Left ventricle myocardium superior (tissue), 1 donor: ENCODE results near the gene FLVCR2. TPM values are rescaled to one million over a fixed set of nuclear protein-coding genes. Genes with fewer than 3 reads are reported as not detected.
A peak's percentile ranks its signal among the peaks of the same experiment; 100 is the strongest.

ENCODE experiments used
- ATAC-seq: fragments of 200-7000 bp; cut with Tn5 transposase; one replicate; pipeline ENCODE4 v1.9.1; 2020; ENCODE audit warnings: mild to moderate bottlenecking, moderate library complexity
- DNase-seq: peaks from one replicate; pipeline ENCODE4 v3.0.0-alpha.2; 2020
- intact Hi-C: fragments of 100-400 bp; cut with micrococcal nuclease; formaldehyde crosslinking; loops from one replicate; pipeline ENCODE4 v1.11.0; 2022
- total RNA-seq: library from RNA; stranded (reverse); fragmentation: NEBNext Ultra II Directional; extraction: Animal tissue kit (Norgen Biotek cat#: 25700); gene quantifications from one replicate; pipeline ENCODE4 v1.2.1, GENCODE V29; 2021
- donor health status: DM: no; HTN: yes; CAD: no; lungs with severe emphysema.

The FLVCR2 gene
- total RNA-seq, 1 donor from 2014 or later, result 5.6 TPM

DNA sequence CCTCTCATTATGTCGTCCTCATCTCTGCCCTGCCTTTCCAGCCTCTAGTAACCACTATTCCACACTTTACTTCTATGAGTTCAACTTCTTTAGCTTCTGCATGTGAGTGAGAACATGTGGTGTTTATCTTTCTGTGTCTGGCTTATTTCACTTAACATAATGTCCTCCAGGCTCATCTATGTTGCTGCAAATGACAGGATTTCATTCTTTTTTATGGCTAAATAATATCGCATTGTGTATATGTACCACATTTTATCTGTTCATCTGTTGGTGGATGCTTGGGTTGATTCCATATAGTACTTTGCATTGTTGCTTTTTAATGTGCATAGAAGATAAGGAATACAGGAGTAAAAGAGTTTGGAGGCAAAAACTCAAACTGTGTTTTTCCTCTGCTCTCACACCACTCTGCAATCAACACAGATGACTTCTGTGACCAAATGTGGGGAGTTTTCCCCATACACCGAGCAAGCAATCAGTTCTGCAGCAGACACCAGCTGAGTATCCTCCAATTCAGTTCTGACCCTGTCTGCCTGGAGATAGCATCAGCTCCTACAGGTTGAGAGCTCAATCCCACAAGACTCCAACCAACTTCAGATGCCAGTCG is 24.6 kb upstream of the FLVCR2 start:
- DNase-seq (no peak), ATAC-seq (no peak)
- intact Hi-C loops, result no loop called here

DNA sequence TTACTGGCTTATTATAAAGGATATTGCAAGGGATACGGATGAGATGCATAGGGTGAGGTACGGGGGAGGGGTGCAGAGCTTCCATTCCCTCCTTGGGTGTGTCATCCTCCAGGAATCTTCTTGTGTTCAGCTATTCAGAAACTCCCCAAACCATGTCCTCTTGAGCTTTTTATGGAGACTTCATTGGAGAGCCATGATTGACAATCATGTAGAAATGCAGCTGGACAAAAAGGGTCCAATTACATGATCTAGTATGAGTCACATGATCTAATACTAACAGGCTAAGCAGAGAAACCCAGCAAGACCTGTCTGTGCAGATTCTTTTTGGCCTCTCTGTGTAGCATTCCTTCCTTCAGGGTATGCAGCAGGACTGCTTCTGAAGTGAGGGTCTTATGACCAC is 23.9 kb upstream of the FLVCR2 start:
- DNase-seq, result no peak
- ATAC-seq, result no peak

DNA sequence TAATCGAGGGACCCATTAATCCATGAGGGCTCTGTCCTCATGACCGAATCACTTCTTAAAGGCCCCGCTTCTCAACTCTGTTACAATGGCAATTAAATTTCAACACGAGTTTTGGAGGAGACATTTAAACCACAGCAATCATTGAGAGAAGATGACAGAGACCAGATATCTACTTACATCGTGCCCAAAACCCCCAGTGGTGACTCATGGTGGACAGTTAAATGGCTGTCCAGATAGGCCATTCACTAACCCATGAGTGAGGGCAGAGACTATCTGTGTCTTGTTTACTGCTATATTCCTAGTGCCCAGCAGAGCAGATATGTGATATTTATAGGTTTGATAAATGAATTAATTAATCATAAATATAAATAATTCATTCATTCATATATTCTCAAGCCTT is 20.0 kb upstream of the FLVCR2 start:
- no peak for ATAC-seq
- intact Hi-C loops, result no loop called here
- no peak for DNase-seq

More for the DNA sequence above, 23.9 kb upstream of the FLVCR2 start:
- intact Hi-C loops, result no loop called here

DNA sequence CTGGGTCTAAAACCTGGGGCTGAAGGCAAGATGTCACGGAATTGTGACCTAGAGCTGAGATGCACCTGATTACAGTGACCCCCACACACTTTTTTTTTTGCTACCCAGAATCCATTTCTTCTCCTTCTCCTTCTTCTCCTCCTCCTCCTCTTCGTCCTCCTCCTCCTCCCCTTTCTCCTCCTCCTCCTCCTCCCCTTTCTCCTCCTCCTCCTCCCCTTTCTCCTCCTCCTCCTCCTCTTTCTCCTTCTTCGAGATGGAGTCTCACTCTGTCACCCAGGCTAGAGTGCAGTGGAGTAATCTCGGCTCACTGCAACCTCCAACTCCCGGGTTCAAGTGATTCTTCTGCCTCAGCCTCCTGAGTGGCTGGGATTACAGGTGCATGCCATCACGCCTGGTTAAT is 19.4 kb upstream of the FLVCR2 start:
- intact Hi-C loops, result no loop called here
- ATAC-seq (no peak), DNase-seq (no peak)

DNA sequence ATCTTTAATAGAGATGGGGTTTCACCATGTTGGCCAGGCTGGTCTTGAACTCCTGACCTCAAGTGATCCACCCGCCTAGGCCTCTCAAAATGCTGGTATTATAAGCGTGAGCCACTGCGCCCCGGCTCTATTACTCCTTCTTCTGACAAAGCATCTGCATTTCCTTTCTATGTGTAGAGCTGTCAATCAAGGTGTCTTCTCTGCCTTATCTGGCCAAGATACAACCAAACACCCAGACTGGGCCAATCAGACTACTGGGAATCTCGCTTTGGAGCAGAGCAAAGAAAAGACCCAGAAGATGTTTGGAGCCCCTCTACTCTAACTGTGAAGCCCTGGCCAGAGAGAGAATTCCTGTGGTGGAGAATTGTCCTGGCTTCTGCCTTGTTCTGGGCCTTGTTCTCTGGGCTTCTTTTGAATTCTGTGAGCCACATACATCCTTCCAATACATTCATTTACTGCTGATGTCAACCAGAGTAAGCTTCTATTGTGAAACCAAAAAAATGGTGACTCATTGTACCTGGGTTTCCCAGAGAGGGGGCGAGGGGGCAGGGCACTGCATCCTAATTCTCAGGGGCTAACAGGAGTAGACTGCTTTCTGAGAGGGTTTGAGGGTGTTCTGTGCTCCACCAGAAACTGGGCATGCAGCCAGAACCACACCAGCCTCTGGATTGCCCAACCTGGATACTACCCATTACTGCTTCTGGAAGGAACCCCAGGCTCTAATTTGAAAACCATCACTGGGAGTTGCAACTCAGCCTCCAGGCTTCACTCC is 18.8 kb upstream of the FLVCR2 start:
- DNase-seq, result no peak
- ATAC-seq, result peak; percentile 13
- intact Hi-C loops, result no loop called here

DNA sequence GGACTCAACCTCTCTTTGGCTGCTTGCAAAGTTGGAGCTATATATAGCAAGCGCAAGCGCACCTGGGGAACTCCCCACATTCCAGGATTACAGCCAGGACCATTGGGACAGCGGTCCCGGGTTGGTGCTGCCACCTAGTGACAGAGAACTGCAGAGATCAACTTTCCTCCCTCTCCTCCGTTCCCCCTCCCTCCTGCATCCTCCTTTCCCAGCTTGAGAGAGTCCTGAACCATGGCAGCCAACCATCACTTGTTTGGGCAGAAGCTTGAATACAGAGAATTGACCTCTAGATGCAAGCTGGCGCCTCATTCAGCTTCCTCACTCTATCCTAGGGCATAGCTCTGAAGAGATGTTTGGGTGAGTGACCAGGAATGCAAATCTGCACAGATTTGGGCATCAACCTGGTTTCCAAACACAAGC is 17.4 kb upstream of the FLVCR2 start:
- DNase-seq, result peak; percentile 72
- intact Hi-C loops, result no loop called here
- ATAC-seq, result peak; percentile 94

DNA sequence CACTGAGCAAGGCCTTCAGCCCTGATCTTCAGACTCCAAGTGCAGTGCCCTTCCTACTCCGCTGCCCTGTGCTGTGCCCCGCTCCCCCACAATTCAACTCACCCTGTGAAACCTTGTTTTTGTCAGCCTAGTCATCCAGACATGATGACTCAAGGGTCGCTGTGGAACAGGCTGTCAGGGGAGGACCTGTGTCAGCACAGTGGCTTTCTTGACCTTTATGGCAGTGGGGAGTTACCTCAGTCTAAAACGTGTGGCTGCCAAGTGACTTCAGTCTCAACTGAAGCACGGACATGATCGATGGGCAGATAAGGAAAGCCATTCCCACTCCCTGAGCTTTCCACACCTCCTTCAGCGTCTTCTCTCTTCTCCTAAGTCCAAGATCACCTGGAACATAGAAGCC is 16.3 kb upstream of the FLVCR2 start:
- no peak for ATAC-seq
- intact Hi-C loops, result no loop called here

DNA sequence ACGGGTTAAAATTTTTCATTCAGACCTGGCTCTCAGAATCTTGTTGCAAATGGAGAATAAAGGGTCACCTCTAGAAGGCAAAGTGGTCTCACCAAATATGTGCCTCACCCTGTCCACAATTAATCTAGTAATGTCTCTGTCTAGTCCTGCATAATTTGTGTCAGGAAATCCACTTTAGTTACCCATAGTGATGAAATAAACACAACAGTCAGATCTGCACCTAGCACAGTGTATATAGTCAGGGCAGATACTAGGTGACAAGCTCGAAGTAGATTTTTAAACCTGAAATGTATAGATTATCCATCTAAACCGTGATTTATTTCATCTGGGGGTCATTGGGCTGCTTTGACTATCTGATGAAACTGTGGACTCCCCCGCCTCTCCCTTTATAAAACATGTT is 15.9 kb upstream of the FLVCR2 start:
- intact Hi-C loops, result no loop called here
- ATAC-seq (no peak), DNase-seq (no peak)

More for the DNA sequence above, 16.3 kb upstream of the FLVCR2 start:
- DNase-seq, result no peak

DNA sequence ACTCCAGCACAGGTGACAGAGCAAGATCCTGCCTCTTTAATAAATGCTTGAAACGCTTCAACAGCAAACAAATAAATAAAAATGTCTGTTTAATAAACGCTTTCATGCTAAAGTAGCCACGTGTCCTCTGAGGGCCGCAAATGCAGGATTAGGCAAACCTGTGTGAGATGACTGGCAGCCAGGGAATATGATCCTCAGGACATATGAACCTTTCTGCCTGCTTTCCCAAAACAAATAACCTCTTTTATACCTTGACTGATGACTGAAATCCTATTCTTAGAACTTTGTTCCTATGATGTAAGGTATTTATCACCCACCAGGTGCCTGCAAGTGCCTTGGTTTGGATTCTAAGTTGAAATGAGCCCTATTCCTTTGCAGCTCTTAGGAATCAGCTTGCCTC is 14.5 kb upstream of the FLVCR2 start:
- intact Hi-C loops, result no loop called here
- ATAC-seq (no peak), DNase-seq (no peak)

DNA sequence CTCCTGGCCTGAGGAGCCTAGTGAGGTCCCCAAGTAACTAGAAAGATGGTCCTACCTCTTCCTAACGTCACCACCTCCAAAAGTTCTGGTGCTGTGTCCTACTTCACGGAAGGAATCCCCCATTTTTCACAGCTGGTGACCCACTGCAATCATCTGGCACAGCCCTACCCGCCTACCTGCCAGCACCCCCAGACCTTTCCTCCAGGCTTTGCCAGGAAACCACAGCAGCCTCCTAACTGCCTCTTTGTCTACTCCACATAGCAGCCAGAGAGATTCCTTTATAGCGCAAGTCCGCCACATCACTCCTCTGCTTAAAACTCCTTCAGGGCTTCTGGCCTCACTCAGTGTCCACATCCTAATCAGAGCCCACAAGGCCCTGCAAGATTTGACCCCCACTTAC is 13.4 kb upstream of the FLVCR2 start:
- intact Hi-C loops, result no loop called here
- DNase-seq (no peak), ATAC-seq (no peak)

DNA sequence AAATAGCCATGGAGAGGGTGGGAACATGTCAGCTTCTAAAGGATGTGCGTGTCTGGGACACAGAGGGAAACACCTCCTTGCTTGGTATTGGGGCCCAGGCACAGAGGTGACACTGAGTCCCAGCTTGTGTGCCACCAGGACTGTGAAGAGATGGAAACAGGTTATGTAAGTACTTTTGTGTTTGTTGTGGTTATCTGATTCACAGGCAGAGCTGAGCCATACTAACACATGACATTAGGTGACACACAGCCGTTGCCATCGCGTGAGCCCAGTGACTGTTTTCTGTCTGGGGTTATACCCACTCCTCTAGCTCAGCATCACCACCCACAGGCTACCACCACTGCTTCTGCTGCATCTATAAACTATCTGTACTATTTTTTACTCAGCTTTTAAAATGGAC is 12.1 kb upstream of the FLVCR2 start:
- ATAC-seq, result peak; percentile 70
- DNase-seq, result no peak
- intact Hi-C loops, result no loop called here

DNA sequence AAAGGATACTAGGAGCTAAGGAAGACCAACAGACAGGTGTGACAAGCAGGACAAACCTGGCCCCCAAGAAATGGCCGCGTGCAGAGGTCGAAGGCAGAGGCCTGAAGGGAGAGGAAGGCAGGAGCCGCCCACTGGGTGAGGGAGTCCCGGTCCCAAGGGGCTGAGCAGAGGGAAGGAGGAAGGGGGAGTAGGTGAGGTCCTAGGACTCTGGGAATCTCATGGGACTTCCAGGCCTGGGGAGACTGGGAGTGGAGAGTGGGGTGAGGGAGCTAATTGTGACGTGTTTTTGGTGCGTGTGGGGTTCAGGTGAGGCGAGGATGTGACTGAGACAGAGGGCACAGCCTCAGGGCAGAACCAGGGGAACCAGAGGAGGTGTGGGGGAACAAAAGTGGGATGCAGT is 11.7 kb upstream of the FLVCR2 start:
- DNase-seq (no peak), ATAC-seq (no peak)
- intact Hi-C loops, result no loop called here

DNA sequence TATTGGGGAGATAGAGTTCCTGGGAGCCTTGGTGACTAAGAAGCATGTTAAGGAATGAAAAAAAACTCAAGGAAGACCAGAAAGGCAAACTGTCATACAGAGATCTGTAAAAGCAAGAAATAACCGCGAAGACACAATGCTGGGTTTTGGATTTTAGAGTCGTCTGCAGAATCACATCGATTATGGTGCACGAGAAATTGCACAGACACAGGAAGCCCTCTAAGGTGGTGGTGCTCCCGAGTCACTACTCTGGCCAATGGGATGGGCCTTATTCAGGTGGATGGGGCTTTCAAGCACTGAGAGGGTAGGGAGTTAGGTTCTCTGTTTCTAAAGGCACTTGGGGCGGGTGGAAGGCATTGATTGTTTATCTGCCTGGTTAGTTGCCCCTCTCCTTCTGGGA is 10.3 kb upstream of the FLVCR2 start:
- no peak for DNase-seq
- intact Hi-C loops, result no loop called here
- ATAC-seq, result no peak

DNA sequence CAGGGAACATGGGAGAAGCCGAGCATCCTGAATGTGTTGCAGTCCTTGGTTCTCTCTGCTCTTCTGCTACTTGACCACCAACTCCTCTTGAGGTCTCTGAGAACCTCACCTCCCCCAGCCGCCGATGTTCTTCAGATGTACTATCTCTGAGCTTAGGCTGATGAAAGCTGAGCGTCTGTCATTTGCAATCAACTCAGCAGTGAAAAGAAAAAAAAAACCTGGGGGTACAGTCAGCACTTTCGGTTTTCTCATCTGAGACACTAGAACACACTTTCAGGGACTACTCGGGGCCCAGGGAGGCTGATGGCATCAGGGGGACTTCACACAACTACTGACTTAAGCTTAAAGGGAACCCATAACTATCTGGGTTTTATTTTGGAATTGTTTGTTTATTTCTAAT is 9.6 kb upstream of the FLVCR2 start:
- intact Hi-C loops, result no loop called here
- ATAC-seq (no peak), DNase-seq (no peak)

DNA sequence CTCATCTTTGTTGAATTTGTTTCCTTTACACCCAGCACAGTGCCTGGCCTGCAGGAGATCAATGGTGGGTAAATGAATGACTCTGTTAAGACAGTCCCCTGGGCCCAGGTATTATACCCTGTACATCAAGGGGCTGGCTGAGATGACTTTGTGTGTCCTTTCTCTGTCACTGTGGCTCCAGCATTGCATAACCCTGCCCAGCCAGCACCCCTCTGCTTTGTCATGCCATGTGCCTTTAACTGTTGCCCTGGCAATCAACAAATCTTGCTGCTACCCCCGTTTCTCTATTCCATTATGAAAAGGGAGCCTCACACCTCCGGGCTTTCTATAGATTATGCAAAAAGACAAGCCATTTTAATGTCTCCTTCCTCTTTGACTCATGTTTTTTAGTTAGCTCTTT is 7.6 kb upstream of the FLVCR2 start:
- no peak for ATAC-seq
- intact Hi-C loops, result no loop called here
- no peak for DNase-seq

DNA sequence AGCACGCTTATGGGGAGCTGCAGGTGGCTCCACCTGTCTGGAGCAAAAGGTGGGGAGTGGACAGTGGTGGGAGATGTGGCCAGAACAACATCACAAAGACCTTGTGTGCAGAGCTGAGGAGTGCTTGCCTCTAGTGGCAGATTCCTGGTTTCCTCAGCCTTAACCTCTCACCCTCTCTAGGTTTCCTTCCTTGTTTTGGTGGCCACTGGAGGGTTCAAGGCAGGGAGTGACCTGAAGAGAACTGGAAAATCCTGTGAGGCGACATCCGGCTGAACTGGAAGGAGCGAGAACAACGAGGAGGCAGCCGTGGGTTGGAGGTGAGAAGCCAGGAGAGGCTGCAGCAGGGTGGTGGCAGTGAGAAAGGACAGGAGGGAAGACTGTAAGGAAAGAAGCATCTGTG is 6.3 kb upstream of the FLVCR2 start:
- ATAC-seq, result no peak
- no peak for DNase-seq
- intact Hi-C loops, result no loop called here

DNA sequence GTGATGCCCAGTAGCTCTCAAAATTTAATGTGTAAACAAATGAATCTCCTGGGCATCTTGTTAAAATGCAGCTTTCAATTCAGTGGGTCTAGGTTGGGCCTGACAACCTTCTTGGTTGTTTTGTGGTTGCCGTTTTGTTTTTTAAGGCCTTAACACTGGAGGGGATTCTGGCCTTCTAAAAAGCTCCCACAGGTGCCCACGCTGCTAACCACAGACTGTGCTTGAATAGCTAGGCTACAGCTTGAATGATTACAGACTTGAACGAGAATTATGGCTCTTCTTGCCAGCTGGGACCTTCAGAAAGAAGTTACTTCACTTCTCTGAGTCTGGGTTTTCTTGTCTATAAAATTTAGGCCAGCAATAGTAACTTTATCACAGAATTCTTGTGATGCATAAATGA is 1.3 kb upstream of the FLVCR2 start:
- ATAC-seq, result no peak

DNA sequence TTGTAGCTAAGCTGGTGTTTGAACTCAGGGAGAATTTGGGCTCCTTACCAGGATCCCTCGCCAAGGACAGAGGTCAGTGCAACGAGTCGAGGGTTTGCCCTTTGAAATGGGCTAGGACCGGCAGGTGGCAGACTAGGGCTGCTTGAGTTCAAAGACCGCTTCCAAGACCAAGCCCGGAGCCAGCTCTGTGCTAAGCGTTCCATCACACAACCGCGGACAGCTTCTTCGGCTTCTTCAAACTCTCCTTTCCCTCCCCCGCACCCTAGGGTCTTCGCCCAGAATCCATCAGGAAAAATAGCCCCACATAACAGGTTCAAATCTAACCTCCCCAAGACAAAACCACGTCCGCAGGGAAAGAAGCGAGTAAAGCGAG is 705 bp upstream of the FLVCR2 start:
- DNase-seq (peak; percentile 92), ATAC-seq (peak; percentile 85)
- intact Hi-C loops, result loop anchor here (2.0 kb wide), 1 partner anchor 71 kb away; no protein-coding TSS in a partner anchor

More for the DNA sequence above, 1.3 kb upstream of the FLVCR2 start:
- DNase-seq, result no peak
- intact Hi-C loops, result loop anchor here (2.0 kb wide), 1 partner anchor 72 kb away; no protein-coding TSS in a partner anchor

DNA sequence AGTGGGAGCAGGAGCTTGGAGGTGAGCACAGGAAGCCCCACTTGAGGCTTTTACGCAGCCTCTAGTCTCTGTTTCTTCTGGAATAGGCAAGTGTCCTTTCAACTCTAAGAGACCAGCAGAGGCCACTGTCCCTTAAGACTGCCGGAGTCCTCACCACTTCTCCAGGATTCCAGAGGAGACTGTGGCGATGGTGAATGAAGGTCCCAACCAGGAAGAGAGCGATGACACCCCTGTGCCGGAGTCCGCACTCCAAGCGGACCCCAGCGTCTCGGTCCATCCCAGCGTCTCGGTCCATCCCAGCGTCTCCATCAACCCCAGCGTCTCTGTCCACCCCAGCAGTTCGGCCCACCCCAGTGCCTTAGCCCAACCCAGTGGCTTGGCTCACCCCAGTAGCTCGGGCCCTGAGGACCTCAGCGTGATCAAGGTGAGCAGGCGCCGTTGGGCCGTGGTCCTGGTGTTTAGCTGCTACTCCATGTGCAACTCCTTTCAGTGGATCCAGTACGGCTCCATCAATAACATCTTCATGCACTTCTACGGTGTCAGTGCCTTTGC is 442 bp downstream of the FLVCR2 start:
- DNase-seq (peak; percentile 35), ATAC-seq (peak; percentile 55)
- intact Hi-C loops, result no loop called here

DNA sequence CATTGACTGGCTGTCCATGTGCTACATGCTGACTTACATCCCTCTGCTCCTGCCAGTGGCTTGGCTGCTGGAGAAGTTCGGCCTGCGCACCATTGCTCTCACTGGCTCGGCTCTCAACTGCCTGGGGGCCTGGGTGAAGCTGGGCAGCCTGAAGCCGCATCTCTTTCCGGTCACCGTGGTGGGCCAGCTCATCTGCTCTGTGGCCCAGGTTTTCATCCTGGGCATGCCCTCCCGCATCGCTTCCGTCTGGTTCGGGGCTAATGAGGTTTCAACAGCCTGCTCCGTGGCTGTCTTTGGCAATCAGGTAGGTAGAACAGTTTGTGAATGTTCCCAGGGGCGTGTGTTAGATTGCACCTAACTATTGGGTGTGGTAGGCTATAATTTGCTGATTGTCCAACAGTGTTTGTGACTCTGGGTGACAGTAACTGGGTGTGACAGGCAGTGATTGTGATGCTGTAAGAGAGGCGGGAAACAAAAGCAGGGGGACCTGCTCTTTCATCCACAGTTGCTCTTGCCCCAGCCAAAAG is 981 bp downstream of the FLVCR2 start:
- DNase-seq, result no peak
- intact Hi-C loops, result no loop called here

DNA sequence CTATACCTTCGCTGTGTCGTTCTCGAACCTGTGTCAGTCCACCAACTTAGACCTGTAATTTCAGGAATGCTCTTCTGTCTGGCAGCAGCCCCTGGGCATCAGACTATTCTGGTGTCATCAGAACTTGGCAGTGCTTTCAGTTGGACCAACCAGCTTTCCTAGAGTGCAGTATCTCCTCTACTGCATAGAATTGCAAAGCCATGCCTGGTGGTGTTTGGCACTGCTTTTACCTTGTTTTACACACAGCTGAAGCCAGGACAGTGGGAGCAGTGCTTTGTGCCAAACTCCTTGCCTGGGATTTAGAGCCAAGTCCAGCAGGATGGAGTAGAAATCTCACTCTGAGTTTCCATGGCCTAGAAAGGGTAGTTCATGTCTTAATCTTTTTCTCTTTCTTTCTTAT is 1.5 kb downstream of the FLVCR2 start:
- DNase-seq (no peak), ATAC-seq (peak; percentile 66)
- intact Hi-C loops, result no loop called here

More for the DNA sequence above, 981 bp downstream of the FLVCR2 start:
- peak; percentile 4 for ATAC-seq
